ENCODE measurements around the gene PHLDB2. TPM values are rescaled to one million over a fixed set of nuclear protein-coding genes. Genes with fewer than 3 reads are reported as not detected.

Gene PHLDB2
- total RNA-seq, 4 donors from 2014 or later: 56.9 to 108 (median 68.7) TPM

DNA sequence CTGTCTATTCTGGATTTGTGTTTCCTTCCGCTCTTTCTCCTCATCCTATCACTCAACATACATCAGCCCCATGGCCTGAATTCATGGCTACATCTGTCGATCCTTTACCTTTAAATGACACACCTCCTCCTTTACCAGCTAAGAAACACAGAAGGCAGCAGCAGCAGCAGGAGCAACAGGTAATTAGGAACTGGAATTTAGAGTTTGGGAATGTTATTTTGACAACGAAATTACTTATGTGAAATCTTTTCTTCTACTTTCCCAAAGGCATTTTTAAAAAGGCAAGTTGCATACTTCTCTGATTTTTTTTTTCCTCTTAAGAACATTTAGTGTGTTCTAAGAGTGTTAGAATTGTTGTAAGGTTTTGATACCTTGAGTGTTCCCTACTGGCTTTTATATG, 90.6 kb downstream of the PHLDB2 start:
- no peak for DNase-seq
- Histone ChIP-seq H3K4me1 (no peaks in the 10 kb centered on the region), H3K27ac (no peak overlapping the region), H3K36me3 (no peaks in the 10 kb centered on the region), H3K9me3 (no peaks in the 10 kb centered on the region), H3K4me3 (no peak overlapping the region), H3K27me3 (no peaks in the 10 kb centered on the region)
- intact Hi-C loops (cut with DNase I; ENCODE audit: low total_unique reads): no loop called here
- TF ChIP-seq CTCF (IDR thresholded peaks at IDR 0.05) (no peak), POLR2A (IDR thresholded peaks at IDR 0.05) (no peak)

DNA sequence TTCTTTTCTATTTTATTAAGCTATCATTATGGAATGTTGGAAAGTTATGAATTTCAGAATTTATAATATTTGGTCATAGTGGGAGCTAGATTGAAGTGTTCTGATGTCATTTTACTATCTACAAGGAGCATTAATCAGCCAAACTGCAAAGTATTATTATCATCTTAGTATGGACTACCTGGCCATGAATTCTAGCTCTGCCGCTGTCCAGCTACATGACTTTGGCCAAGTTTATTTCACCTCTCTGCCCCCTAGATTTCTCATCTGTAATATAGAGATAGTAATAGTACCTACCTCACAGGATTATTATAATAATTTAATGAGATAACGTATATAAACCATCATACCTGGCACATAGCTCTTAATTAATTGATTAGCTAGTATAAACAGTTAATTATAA, 92.0 kb downstream of the PHLDB2 start:
- H3K27ac ChIP-seq: no peak overlapping the region
- no peaks in the 10 kb centered on the region for H3K36me3 ChIP-seq
- intact Hi-C loops (cut with DNase I; ENCODE audit: low total_unique reads): no loop called here
- no peaks in the 10 kb centered on the region for H3K9me3 ChIP-seq
- H3K4me1 ChIP-seq: no peaks in the 10 kb centered on the region
- no peak overlapping the region for H3K4me3 ChIP-seq
- H3K27me3 ChIP-seq: no peaks in the 10 kb centered on the region
- TF ChIP-seq POLR2A (IDR thresholded peaks at IDR 0.05): no peak
- TF ChIP-seq CTCF (IDR thresholded peaks at IDR 0.05): no peak
- no peak for DNase-seq

- Histone ChIP-seq H3K4me3 (no peak overlapping the region), H3K27me3 (no peaks in the 10 kb centered on the region), H3K4me1 (no peaks in the 10 kb centered on the region), H3K36me3 (no peaks in the 10 kb centered on the region), H3K27ac (no peak overlapping the region), H3K9me3 (no peaks in the 10 kb centered on the region)
- intact Hi-C loops (cut with DNase I; ENCODE audit: low total_unique reads): no loop called here
- TF ChIP-seq CTCF (IDR thresholded peaks at IDR 0.05) (no peak), POLR2A (IDR thresholded peaks at IDR 0.05) (no peak)
- DNase-seq: no peak
Observed at GRCh38 chr3:111952086-111952485, 93.0 kb downstream of the PHLDB2 start.

DNA sequence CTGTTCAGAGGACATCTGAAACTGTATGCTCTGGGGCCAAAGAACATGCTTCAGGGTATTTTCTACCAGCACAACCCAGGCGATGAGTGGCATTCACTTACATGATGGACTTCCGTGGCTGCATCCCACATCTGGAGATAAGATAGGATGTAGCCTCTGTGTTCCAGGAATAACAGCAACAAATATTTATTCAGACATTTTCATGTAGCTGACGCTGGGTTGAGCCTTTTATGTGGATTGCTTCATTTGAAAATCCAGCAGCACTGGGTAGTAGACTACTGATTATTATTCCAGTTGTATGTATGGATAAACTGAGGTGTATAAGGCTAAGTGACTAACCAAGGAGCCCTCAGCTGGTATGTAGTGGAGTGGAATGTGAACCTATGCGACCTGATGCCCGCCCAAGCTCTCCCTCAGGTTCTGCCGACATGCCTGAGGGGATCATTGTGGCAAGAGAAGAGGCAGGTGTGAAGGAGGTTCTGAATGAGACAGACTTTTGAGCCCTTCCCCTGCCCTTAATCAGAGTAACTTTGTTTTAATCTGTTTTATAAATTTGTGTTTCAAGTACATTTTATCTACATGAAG, 93.9 kb downstream of the PHLDB2 start:
- TF ChIP-seq POLR2A (IDR thresholded peaks at IDR 0.05) (no peak), CTCF (IDR thresholded peaks at IDR 0.05) (no peak)
- H3K36me3 ChIP-seq: no peaks in the 10 kb centered on the region
- intact Hi-C loops (cut with DNase I; ENCODE audit: low total_unique reads): no loop called here

GRCh38 chr3:111954228-111954990, 95.3 kb downstream of the PHLDB2 start:
- Histone ChIP-seq H3K4me3 (no peak overlapping the region), H3K4me1 (no peaks in the 10 kb centered on the region), H3K27ac (no peak overlapping the region), H3K36me3 (no peaks in the 10 kb centered on the region), H3K9me3 (no peaks in the 10 kb centered on the region), H3K27me3 (no peaks in the 10 kb centered on the region)
- intact Hi-C loops (cut with DNase I; ENCODE audit: low total_unique reads): no loop called here
- TF ChIP-seq CTCF (IDR thresholded peaks at IDR 0.05) (no peak), POLR2A (IDR thresholded peaks at IDR 0.05) (no peak)
- no peak for DNase-seq

More for the DNA sequence above, 93.9 kb downstream of the PHLDB2 start:
- H3K27ac ChIP-seq: no peak overlapping the region
- H3K4me3 ChIP-seq: no peak overlapping the region
- H3K9me3 ChIP-seq: no peaks in the 10 kb centered on the region
- no peak for DNase-seq
- no peaks in the 10 kb centered on the region for H3K4me1 ChIP-seq
- H3K27me3 ChIP-seq: no peaks in the 10 kb centered on the region

Measured in uterus (tissue), 4 donors.